ENCODE results near the gene TMEM45A.

TMEM45A gene

DNA sequence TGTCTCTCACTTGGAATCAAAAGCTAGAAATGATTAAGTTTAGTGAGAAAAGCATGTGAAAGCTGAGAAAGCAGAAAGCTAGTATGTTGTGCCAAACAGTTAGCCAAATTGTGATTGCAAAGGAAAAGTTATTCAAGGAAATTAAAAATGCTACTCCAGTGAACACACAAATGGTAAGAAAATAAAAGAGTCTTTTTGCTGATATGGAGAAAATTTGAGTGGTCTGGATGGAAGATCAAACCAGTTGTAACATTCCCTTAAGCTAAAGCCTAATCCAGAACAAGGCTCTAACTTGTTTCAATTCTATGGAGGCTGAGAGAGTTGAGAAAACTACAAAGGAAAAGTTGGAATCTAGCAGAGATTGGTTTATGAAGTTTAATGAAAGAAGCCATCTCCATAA, 128.8 kb downstream of the TMEM45A start:
- DNase-seq (ENCODE audit: low read depth) = no peak
